Measurements from ENCODE around the gene EIF4G3.
"Not testable (repeated sequence)": the region's sequence is repeated elsewhere in the genome, so short reads cannot be mapped to it uniquely, and the experiment has no call there.

Gene EIF4G3

GRCh38 chr1:21185221-21185731 lies 8.6 kb upstream of the EIF4G3 start:
- DNase-seq (ENCODE audit: low read depth in 2 of 2, low spot score in 1 of 2), result no peak

- DNase-seq (ENCODE audit: low read depth in 2 of 2, low spot score in 1 of 2), result no peak
Observed at GRCh38 chr1:21184276-21184675, 7.6 kb upstream of the EIF4G3 start.

DNA sequence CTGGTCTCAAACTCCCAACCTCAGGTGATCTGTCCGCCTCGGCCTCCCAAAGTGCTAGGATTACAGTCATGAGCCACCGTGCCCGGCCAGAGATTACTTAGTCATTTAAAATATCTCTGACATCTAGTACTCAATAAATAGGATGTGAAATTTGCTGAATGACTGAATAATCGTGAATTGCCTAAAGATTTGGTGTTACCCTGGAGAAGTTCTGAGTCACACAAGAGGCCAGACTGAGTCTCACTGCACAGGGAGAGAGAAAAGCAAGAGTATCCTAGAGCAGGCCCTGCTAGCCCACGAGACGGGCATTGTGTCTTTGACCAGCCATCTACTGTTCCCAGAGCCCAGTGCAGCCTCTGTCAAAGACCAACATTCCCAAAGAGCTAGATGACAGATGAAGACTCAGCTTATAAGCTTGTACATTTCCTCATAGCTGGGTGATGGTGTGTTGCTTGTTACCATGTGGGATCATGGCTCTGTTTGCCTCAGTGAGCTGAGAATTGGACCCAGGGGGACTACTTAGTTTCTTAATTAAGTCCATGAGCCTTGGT lies 5.6 kb upstream of the EIF4G3 start:
- no peak for DNase-seq (ENCODE audit: low read depth in 2 of 2, low spot score in 1 of 2)

DNA sequence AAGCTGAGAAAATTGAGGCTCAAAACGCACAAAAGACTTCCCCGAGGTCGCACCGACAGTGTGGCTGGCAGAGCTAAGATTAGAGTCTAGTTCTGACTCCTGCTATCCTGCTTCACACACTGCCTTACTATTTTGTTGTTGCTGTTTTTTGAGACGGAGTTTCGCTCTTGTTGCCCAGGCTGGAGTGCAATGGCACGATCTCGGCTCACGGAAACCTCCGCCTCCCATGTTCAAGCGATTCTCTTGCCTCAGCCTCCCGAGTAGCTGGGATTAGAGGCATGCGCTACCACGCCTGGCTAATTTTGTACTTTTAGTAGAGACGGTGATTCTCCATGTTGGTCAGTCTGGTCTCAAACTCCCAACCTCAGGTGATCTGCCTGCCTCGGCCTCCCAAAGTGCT lies 1.6 kb upstream of the EIF4G3 start:
- DNase-seq (ENCODE audit: low read depth in 2 of 2, low spot score in 1 of 2), result not testable (repeated sequence)

- DNase-seq (ENCODE audit: low read depth in 2 of 2, low spot score in 1 of 2), result no peak
Observed at GRCh38 chr1:21175670-21176581, 771 bp downstream of the EIF4G3 start.

- DNase-seq (ENCODE audit: low read depth in 2 of 2, low spot score in 1 of 2), result no peak
Observed at GRCh38 chr1:21175324-21175669, 1.4 kb downstream of the EIF4G3 start.

DNA sequence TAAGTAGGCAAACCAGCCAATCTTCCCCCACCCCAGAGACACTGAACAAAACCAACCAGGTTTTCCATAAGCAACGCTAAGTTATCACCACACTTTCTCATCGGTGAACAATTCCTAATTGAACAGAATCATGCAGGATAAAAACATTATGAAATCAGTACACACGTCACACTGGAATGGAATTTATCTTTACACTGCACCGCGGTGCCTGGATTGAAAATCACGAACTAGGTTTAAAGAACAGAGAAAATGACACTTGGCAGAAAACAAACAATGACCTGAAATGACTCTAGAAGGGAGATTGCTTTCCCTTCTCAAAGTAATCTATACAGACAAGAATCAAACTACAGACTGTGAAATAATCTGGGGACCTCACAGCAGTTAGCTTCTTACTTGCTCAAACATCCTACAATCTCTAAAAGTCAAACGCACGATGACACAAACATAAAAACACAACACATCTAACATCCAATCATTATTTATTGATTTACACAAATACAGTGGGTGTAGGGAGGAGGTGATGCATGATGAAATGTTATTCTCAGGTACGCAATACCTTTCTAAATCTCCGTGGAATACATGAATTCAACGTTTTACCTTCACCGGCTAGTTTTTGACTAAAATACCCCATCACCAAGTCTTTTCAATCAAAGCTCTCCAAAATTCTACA lies 1.9 kb downstream of the EIF4G3 start:
- DNase-seq (ENCODE audit: low read depth in 2 of 2, low spot score in 1 of 2), result no peak

DNA sequence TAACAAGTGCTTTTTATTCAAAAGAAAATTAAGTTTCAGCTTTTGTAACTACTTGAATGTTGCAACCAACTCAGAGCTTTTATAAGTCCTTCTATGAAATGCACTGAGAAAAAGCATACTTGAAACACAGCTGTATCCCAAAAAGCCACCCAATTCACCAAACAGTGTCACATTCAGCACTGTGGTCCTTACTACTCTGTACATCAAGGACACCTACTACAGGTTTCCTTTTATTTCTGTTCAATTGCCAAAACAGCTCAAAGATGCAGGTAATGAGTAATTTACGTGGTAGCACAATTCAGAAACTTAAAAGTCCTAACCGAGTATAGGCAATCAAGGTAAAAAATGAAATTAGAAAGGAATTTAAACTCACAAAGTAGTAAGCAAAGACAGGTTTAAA lies 2.5 kb downstream of the EIF4G3 start:
- no peak for DNase-seq (ENCODE audit: low read depth in 2 of 2, low spot score in 1 of 2)

DNA sequence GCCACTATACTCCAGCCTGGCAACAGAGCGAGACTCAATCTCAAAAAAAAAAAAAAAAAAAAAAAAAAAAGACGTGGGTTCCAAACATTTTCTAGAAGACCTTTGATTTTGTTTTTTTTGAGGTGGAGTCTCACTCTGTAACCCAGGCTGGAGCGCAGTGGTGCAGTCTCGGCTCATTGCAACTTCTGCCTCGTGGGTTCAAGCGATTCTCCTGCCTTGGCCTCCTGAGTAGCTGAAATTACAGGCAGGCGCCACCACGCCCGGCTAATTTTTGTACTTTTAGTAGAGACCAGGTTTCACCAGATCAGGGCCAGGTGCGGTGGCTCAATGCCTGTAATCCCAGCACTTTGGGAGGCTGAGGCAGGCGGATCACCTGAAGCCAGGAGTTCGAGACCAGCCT lies 3.6 kb downstream of the EIF4G3 start:
- DNase-seq (ENCODE audit: low read depth in 2 of 2, low spot score in 1 of 2), result not testable (repeated sequence)

- not testable (repeated sequence) for DNase-seq (ENCODE audit: low read depth in 2 of 2, low spot score in 1 of 2)
Observed at GRCh38 chr1:21170837-21171236, 5.9 kb downstream of the EIF4G3 start.

- DNase-seq (ENCODE audit: low read depth in 2 of 2, low spot score in 1 of 2), result no peak
Observed at GRCh38 chr1:21168444-21168843, 8.3 kb downstream of the EIF4G3 start.

- no peak for DNase-seq (ENCODE audit: low read depth in 2 of 2, low spot score in 1 of 2)
Observed at GRCh38 chr1:21165646-21166045, 11.1 kb downstream of the EIF4G3 start.

GRCh38 chr1:21165076-21165475 lies 11.6 kb downstream of the EIF4G3 start:
- DNase-seq (ENCODE audit: low read depth in 2 of 2, low spot score in 1 of 2), result no peak

- DNase-seq (ENCODE audit: low read depth in 2 of 2, low spot score in 1 of 2), result no peak
Observed at GRCh38 chr1:21164266-21164665, 12.4 kb downstream of the EIF4G3 start.

- no peak for DNase-seq (ENCODE audit: low read depth in 2 of 2, low spot score in 1 of 2)
Observed at GRCh38 chr1:21162740-21163464, 13.8 kb downstream of the EIF4G3 start.

DNA sequence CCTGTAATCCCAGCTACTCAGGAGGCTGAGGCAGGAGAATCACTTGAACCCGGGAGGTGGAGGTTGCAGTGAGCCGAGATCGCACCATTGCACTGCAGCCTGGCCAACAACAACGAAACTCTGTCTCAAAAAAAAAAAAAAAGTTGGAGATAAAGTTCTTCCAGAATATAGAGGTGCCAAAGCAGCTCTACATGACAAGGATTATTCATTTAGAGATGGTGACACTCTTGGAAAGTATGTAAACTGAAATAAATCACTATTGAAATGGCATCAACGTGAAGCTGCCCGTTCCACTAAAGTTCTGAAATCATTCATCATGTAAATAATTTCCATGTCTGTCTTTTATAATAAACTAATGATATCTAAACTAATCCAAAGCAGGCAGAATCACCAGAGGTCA lies 14.9 kb downstream of the EIF4G3 start:
- DNase-seq (ENCODE audit: low read depth in 2 of 2, low spot score in 1 of 2), result no peak

- no peak for DNase-seq (ENCODE audit: low read depth in 2 of 2, low spot score in 1 of 2)
Observed at GRCh38 chr1:21160263-21160796, 16.4 kb downstream of the EIF4G3 start.

DNA sequence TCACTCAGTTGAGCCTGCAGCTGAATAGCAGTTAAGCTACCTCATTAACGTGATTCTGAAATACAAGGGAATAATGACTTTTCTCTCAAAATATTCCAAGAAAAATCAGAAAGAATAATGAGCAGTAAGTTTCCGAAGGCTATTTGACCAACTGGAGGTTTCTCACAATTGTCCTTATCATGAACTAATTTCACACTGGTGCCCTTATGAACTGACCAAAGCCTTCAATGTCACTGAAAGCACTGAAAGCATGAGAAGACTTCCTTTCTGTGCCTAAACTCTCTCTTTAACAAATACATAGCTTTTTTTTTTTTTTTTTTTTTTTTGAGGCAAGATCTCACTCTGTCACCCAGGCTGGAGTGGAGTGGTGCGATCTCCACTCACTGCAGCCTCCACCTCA lies 18.8 kb downstream of the EIF4G3 start:
- DNase-seq (ENCODE audit: low read depth in 2 of 2, low spot score in 1 of 2), result no peak

- DNase-seq (ENCODE audit: low read depth in 2 of 2, low spot score in 1 of 2), result no peak
Observed at GRCh38 chr1:21157054-21157453, 19.6 kb downstream of the EIF4G3 start.

GRCh38 chr1:21156019-21156418 lies 20.7 kb downstream of the EIF4G3 start:
- DNase-seq (ENCODE audit: low read depth in 2 of 2, low spot score in 1 of 2), result no peak

- DNase-seq (ENCODE audit: low read depth in 2 of 2, low spot score in 1 of 2), result no peak
Observed at GRCh38 chr1:21154717-21155116, 22.0 kb downstream of the EIF4G3 start.

Data from stimulated activated CD8-positive, alpha-beta memory T cell treated with anti-CD3 and anti-CD28 coated beads, Interleukin-4, amount 100 ng/mL, for 4 hours (primary cell).